ENCODE results near the gene IFT172.

Gene IFT172

GRCh38 chr2:27494284-27494943 is 4.9 kb upstream of the IFT172 start:
- Histone ChIP-seq H3K9me3 (ENCODE audit: control insufficient read depth, insufficient read depth, low read length) (no peaks in the 10 kb centered on the region), H3K27me3 (ENCODE audit: control insufficient read depth, low read length) (peaks cover 22% of the 10 kb centered on the region), H3K4me2 (ENCODE audit: low read length) (no peak overlapping the region), H3K79me2 (ENCODE audit: control insufficient read depth, low read length) (no peaks in the 10 kb centered on the region), H3K4me3 (ENCODE audit: low read length) (no peak overlapping the region), H3K27ac (ENCODE audit: low read depth, low read length) (no peak overlapping the region), H3K36me3 (ENCODE audit: control insufficient read depth, low read length) (no peaks in the 10 kb centered on the region), H3K4me1 (ENCODE audit: control insufficient read depth, low read length) (peaks cover 7% of the 10 kb centered on the region), H4K20me1 (ENCODE audit: control insufficient read depth, insufficient read depth, low read depth, low read length) (no peaks in the 10 kb centered on the region), H3K9me2 (replicated peaks; ENCODE audit: control insufficient read depth, low read length) (no peaks in the 10 kb centered on the region), H3F3A (ENCODE audit: control insufficient read depth, insufficient read depth) (no peaks in the 10 kb centered on the region)
- TF ChIP-seq EZH2phosphoT487 (IDR thresholded peaks at IDR 0.05; ENCODE audit: borderline replicate concordance, low read length), result no peak
- TF ChIP-seq CTCF (IDR thresholded peaks at IDR 0.05; ENCODE audit: low read depth, low read length, poor library complexity, severe bottlenecking), result no peak

- peaks cover 12% of the 10 kb centered on the region for H3K4me1 ChIP-seq (ENCODE audit: control insufficient read depth, low read length)
- no peak overlapping the region for H3K4me3 ChIP-seq (ENCODE audit: low read length)
- H3K9me3 ChIP-seq (ENCODE audit: control insufficient read depth, insufficient read depth, low read length), result no peaks in the 10 kb centered on the region
- H4K20me1 ChIP-seq (ENCODE audit: control insufficient read depth, insufficient read depth, low read depth, low read length), result no peaks in the 10 kb centered on the region
- H3K27ac ChIP-seq (ENCODE audit: low read depth, low read length), result no peak overlapping the region
- H3K36me3 ChIP-seq (ENCODE audit: control insufficient read depth, low read length), result no peaks in the 10 kb centered on the region
- no peaks in the 10 kb centered on the region for H3F3A ChIP-seq (ENCODE audit: control insufficient read depth, insufficient read depth)
- TF ChIP-seq EZH2phosphoT487 (IDR thresholded peaks at IDR 0.05; ENCODE audit: borderline replicate concordance, low read length) (no peak), CTCF (IDR thresholded peaks at IDR 0.05; ENCODE audit: low read depth, low read length, poor library complexity, severe bottlenecking) (no peak)
- H3K79me2 ChIP-seq (ENCODE audit: control insufficient read depth, low read length), result no peaks in the 10 kb centered on the region
- H3K27me3 ChIP-seq (ENCODE audit: control insufficient read depth, low read length), result peaks cover 17% of the 10 kb centered on the region
- H3K9me2 ChIP-seq (replicated peaks; ENCODE audit: control insufficient read depth, low read length), result no peaks in the 10 kb centered on the region
- H3K4me2 ChIP-seq (ENCODE audit: low read length), result no peak overlapping the region
Observed at GRCh38 chr2:27493948-27494283, 4.4 kb upstream of the IFT172 start.

GRCh38 chr2:27492557-27492956 is 3.0 kb upstream of the IFT172 start:
- no peaks in the 10 kb centered on the region for H4K20me1 ChIP-seq (ENCODE audit: control insufficient read depth, insufficient read depth, low read depth, low read length)
- H3K9me3 ChIP-seq (ENCODE audit: control insufficient read depth, insufficient read depth, low read length), result no peaks in the 10 kb centered on the region
- H3K36me3 ChIP-seq (ENCODE audit: control insufficient read depth, low read length), result no peaks in the 10 kb centered on the region
- H3K27ac ChIP-seq (ENCODE audit: low read depth, low read length), result no peak overlapping the region
- no peaks in the 10 kb centered on the region for H3K9me2 ChIP-seq (replicated peaks; ENCODE audit: control insufficient read depth, low read length)
- H3K4me1 ChIP-seq (ENCODE audit: control insufficient read depth, low read length), result peaks cover 15% of the 10 kb centered on the region
- no peak overlapping the region for H3K4me2 ChIP-seq (ENCODE audit: low read length)
- H3K4me3 ChIP-seq (ENCODE audit: low read length), result no peak overlapping the region
- TF ChIP-seq CTCF (IDR thresholded peaks at IDR 0.05; ENCODE audit: low read depth, low read length, poor library complexity, severe bottlenecking) (no peak), EZH2phosphoT487 (IDR thresholded peaks at IDR 0.05; ENCODE audit: borderline replicate concordance, low read length) (no peak)
- H3F3A ChIP-seq (ENCODE audit: control insufficient read depth, insufficient read depth), result no peaks in the 10 kb centered on the region
- H3K79me2 ChIP-seq (ENCODE audit: control insufficient read depth, low read length), result no peaks in the 10 kb centered on the region
- peaks cover 10% of the 10 kb centered on the region; the same call in 1 of the 2 replicates for H3K27me3 ChIP-seq (ENCODE audit: control insufficient read depth, low read length)

Measured in DOHH2 (cell line).